Measurements from ENCODE around the gene THAP8. TPM values are rescaled to one million over a fixed set of nuclear protein-coding genes. Genes with fewer than 3 reads are reported as not detected.
A peak's percentile ranks its signal among the peaks of the same experiment; 100 is the strongest.

THAP8 gene
- total and polyA plus RNA-seq, 2 of the 8 experiments (the other 6 are each of a cell fraction or from before 2014, with no cell fraction given) = 6.0 to 11.1 TPM

DNA sequence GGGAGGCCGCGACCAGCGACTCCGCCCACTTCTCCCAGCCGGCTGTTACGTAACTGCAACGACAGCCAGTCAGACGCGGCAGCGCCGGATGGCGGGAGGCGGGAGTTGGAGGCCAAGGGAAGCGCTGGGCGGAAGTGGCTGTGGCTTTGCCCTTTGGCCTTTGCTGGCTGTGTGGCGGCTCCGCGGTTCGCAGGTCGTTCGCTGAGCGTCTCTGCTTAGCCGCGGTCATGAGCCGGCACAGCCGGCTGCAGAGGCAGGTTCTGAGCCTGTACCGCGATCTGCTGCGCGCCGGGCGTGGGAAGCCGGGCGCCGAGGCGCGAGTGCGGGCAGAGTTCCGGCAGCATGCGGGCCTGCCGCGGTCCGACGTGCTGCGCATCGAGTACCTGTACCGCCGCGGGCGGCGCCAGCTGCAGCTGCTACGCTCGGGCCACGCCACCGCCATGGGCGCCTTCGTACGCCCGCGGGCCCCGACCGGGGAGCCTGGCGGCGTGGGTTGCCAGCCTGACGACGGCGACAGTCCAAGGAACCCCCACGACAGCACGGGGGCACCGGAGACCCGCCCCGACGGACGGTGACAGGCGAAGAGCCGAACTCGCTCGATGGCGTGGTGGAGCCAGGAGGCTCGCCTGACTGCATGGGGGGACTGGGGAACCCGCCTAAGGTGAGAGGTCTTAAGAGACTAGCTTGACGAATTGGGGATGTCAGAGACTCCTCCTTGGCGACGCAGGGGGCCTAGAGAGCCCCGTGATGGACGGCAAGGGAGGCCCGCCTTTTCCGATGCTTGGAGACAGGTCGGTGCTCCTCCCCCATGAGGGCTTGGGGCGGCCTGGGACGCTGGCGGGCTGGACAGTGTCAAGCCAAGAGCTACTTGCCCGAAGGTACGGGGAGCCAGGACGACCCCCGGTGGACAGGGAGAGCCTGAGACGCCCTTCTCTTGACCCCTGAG is 58.8 kb downstream of the THAP8 start, which contains the start of gene SDHAF1 (continued):
- TF ChIP-seq, protein P1, sequence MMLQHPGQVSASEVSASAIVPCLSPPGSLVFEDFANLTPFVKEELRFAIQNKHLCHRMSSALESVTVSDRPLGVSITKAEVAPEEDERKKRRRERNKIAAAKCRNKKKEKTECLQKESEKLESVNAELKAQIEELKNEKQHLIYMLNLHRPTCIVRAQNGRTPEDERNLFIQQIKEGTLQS (IDR thresholded peaks at IDR 0.05; ENCODE audit: insufficient read depth, low read depth, low read length) = no peak
- TF ChIP-seq EZH2 (IDR thresholded peaks at IDR 0.05; ENCODE audit: low read depth, low read length, severe bottlenecking) (no peak), HDAC6 (IDR thresholded peaks at IDR 0.05; ENCODE audit: low read depth, low read length) (no peak), TCF12 (IDR thresholded peaks at IDR 0.05; ENCODE audit: low read depth, low read length) (no peak), SP1 (IDR thresholded peaks at IDR 0.05; ENCODE audit: low read depth, low read length) (peak; percentile 51; the same call in 1 of the 2 replicates), POLR2AphosphoS5 (IDR thresholded peaks at IDR 0.05; ENCODE audit: low read depth, low read length) (no peak), BCL11A (IDR thresholded peaks at IDR 0.05; ENCODE audit: low read depth in 2 of 2, low read length in 2 of 2) (no peak), YY1 (IDR thresholded peaks at IDR 0.05; ENCODE audit: low read depth, low read length) (no peak), CHD1 (IDR thresholded peaks at IDR 0.05; ENCODE audit: low read depth, low read length) (no peak), TEAD4 (IDR thresholded peaks at IDR 0.05; ENCODE audit: low read depth, low read length) (no peak), CTBP2 (IDR thresholded peaks at IDR 0.05; ENCODE audit: borderline replicate concordance, insufficient read depth, insufficient read length, low read length) (no peak), JUN (IDR thresholded peaks at IDR 0.05; ENCODE audit: low read depth, low read length) (no peak), CREB1 (IDR thresholded peaks at IDR 0.05) (peak; percentile 88), POU5F1 (IDR thresholded peaks at IDR 0.05; ENCODE audit: low read depth, low read length) (no peak), RBBP5 (IDR thresholded peaks at IDR 0.05; ENCODE audit: borderline replicate concordance, low read depth, low read length) (peak; percentile 51; the same call in 1 of the 2 replicates), BACH1 (IDR thresholded peaks at IDR 0.05; ENCODE audit: low read length) (no peak), CBX8 (IDR thresholded peaks at IDR 0.05; ENCODE audit: borderline replicate concordance, low read depth, low read length) (no peak), KDM4A (IDR thresholded peaks at IDR 0.05; ENCODE audit: low read depth, low read length, severe bottlenecking) (peak; percentile 86), SUZ12 (IDR thresholded peaks at IDR 0.05; ENCODE audit: low read length) (no peak), HDAC2 (IDR thresholded peaks at IDR 0.05; ENCODE audit: borderline replicate concordance in 1 of 2, low read depth in 2 of 2, low read length in 2 of 2) (peak in 1 of 2 experiments; percentile 58; a peak in 1 of 4 replicates), RFX5 (IDR thresholded peaks at IDR 0.05; ENCODE audit: borderline replicate concordance, low read depth, low read length) (no peak)
- TF ChIP-seq, protein P2, sequence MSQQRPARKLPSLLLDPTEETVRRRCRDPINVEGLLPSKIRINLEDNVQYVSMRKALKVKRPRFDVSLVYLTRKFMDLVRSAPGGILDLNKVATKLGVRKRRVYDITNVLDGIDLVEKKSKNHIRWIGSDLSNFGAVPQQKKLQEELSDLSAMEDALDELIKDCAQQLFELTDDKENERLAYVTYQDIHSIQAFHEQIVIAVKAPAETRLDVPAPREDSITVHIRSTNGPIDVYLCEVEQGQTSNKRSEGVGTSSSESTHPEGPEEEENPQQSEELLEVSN (IDR thresholded peaks at IDR 0.05) = peak; percentile 63

All from H1 (cell line).